NCI-H1105 (cell line): Measurements from ENCODE around the gene LAMB4.

Experiments
- DNase-seq: peaks from one replicate; lab custom pipeline; 2025; lab: John Stamatoyannopoulos, UW

The LAMB4 gene

GRCh38 chr7:108078691-108079090, 51.5 kb downstream of the LAMB4 start:
- no peak for DNase-seq

GRCh38 chr7:108078211-108078673, 51.9 kb downstream of the LAMB4 start:
- DNase-seq: no peak

- no peak for DNase-seq
Observed at GRCh38 chr7:108077709-108078108, 52.5 kb downstream of the LAMB4 start.

DNA sequence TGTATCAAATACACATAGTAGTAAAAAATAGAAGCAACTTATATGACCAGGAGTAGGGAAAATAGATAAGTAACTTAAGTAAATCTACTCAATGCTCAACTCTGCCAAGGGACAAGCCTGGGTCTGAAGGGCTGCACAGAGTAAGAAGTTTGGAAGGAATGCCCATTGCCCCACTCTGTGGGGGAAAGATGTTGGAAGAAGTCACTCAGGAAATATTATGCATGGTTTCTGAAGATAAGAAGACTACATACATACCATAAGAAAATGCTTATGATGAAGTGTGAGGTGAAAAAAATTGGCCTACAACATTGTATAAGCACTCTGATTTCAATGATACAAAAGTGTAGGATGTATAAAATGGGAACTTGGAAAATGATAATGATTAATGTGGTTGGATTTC, 54.0 kb downstream of the LAMB4 start:
- no peak for DNase-seq

- DNase-seq: no peak
Observed at GRCh38 chr7:108073305-108074070, 56.7 kb downstream of the LAMB4 start.

GRCh38 chr7:108072739-108073138, 57.4 kb downstream of the LAMB4 start:
- DNase-seq: no peak

- DNase-seq: no peak
Observed at GRCh38 chr7:108072116-108072515, 58.0 kb downstream of the LAMB4 start.

DNA sequence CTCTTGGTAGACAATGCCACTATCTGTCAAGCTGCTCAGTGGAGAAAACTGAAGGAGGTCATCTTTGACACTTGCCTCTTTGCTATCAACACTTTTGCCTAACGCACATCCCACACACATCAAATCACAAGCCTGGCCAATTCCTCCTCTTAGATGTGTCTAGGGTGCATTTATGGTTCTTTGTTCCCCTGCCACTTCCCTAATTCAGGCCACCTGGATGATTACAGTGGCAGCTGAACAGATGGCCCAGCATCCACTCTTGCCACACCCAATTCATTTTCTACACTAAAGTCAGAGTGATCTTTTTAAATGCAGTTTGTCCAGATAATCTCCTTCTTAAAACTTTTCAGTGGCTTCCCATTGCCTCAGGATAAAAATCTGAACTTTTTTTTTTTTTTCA, 58.6 kb downstream of the LAMB4 start:
- peak; percentile 45 for DNase-seq

GRCh38 chr7:108069646-108070045, 60.5 kb downstream of the LAMB4 start:
- DNase-seq: no peak

GRCh38 chr7:108067844-108068243, 62.3 kb downstream of the LAMB4 start:
- peak; percentile 52 for DNase-seq

DNA sequence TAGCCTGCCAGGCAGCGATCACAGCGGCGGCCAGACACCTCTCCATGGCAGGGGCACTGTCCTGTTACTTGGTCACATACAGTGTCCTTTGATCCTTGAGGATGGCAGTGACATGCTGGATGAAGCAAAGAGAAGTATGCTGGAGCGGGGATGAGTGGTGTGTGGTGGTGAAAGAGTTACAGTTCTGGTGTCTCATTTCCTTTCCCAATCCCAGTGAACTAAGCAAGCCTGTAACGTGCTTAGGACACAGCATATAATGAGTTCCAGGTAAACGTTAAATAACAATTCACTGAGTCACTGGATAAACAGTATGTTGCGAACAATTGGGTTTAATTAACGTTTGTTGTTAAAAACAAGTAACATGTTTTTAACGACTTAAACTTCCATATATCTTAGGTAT, 63.7 kb downstream of the LAMB4 start:
- no peak for DNase-seq

GRCh38 chr7:108063520-108063933, 66.6 kb downstream of the LAMB4 start:
- DNase-seq: no peak

GRCh38 chr7:108062250-108063014, 67.7 kb downstream of the LAMB4 start:
- DNase-seq: no peak

DNA sequence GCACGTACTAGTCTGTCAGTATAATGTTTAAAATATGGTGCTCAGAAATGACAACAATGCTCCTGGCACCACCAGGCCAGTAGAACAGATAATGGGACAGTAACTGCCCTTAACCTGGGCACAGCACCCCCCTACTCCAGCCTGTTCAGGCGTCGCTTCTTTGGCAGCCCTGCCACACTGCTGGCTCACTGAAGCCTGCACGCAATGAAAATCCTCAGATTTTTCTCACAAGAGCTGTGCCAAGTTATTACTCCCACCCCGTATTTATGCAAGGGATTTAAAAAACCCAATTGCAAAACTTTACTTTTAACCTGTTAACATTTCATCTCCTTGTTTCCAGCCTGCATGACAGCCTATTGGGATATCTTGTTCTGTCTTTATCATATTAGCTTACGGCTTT, 70.6 kb downstream of the LAMB4 start:
- no peak for DNase-seq

- DNase-seq: no peak
Observed at GRCh38 chr7:108057951-108058481, 72.1 kb downstream of the LAMB4 start.

GRCh38 chr7:108055611-108056021, 74.5 kb downstream of the LAMB4 start:
- DNase-seq: no peak

- DNase-seq: no peak
Observed at GRCh38 chr7:108054537-108054936, 75.6 kb downstream of the LAMB4 start.

- no peak for DNase-seq
Observed at GRCh38 chr7:108053250-108053649, 76.9 kb downstream of the LAMB4 start.

DNA sequence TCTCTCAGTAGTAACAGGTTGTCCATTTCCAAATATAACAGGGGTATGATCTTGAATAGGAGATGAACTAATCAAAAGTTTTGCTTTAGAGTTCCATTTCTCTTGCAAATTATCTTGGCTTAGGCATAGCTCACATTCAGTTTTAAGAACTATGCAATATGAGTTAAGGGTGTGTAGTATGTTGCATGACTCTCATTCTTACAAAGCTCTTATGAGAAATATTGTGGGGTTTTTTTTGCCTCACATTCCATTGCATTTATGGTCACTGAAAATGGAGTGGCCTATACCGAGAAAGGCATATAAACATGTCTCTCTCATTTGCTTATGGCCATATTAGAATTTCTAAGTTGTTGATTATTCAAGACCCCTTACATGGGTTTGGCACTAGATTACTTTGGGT, 78.7 kb downstream of the LAMB4 start:
- DNase-seq: no peak

- DNase-seq: no peak
Observed at GRCh38 chr7:108049962-108050361, 80.2 kb downstream of the LAMB4 start.

GRCh38 chr7:108048422-108048821, 81.7 kb downstream of the LAMB4 start:
- no peak for DNase-seq

DNA sequence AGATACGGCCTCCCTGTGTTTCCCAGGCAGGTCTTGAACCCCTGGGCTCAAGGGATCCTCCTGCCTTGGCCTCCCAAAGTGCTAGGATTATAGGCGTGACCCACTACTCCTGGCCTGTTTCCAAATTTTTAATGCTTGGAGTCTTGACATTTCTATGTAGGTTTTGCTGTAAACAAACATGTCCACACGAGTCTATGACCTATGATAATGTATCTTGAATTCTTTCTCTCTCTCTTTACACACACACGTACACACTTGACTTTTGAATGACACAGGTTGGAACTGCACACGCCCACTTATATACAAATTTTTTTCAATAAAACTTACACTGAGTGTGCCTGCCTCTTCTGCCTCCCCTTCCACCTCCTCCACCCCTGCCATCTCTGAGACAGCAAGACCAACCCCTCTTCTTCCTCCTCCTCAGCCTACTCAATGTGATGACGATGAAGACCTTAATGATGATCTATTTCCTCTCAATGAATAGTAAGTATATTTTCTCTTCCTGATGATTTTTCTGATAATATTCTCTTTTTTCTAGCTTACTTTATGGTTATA, 83.1 kb downstream of the LAMB4 start:
- no peak for DNase-seq

DNA sequence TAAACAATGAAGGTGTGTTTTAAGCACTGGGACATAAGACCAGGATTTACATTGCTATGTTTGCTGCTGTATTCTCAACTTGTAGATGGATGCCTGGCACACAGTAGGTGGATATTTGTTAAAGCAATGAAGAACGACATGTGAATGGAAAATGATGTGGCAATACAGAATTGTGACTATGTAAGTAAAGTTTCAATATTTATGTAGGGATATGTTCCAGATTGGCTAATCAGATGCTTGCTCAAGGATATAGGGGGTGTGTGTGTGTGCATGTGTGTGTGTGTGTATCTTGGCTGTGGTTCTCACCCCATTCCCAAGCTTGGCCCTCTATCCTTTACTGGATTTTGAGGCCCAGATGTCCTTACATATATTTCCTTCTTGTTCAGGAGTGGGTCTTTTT, 84.5 kb downstream of the LAMB4 start:
- DNase-seq: no peak
